Small intestine (tissue), 7 donors: ENCODE measurements around the gene AEBP2. TPM values are rescaled to one million over a fixed set of nuclear protein-coding genes. Genes with fewer than 3 reads are reported as not detected.
"Not testable (repeated sequence)": the region's sequence is repeated elsewhere in the genome, so short reads cannot be mapped to it uniquely, and the experiment has no call there.

Experiments used
- DNase-seq, 2 donors: peaks; one replicate each; pipeline versions ENCODE4 v3.0.0 to v3.0.0-alpha.2; 2013
- FAIRE-seq: peaks from 2 replicates; lab custom pipeline; 2012; peaks lifted over from hg19 to GRCh38; lab: Jason Lieb, UNC
- H3K27ac ChIP-seq, 3 donors: one replicate each; pipeline ENCODE4 v1.5.1; 2013; ENCODE audit warnings: low read length in 2 of 3, mild to moderate bottlenecking in 2 of 3, control low read depth in 1 of 3, inconsistent platforms in 1 of 3, low read depth in 1 of 3, moderate library complexity in 1 of 3
- H3K27me3 ChIP-seq, 3 donors: one replicate each; pipeline ENCODE4 v1.6.1; 2013; ENCODE audit warnings: low read length in 3 of 3, inconsistent platforms in 1 of 3; ENCODE audit not compliant: control insufficient read depth in 3 of 3, insufficient read depth in 3 of 3
- H3K36me3 ChIP-seq, 3 donors: one replicate each; pipeline ENCODE4 v1.6.1; 2013; ENCODE audit warnings: low read length in 3 of 3, inconsistent platforms in 1 of 3, low read depth in 1 of 3, mild to moderate bottlenecking in 1 of 3, moderate library complexity in 1 of 3; ENCODE audit not compliant: control insufficient read depth in 3 of 3, insufficient read depth in 2 of 3
- H3K4me1 ChIP-seq, 3 donors: one replicate each; pipeline ENCODE4 v1.6.1; 2013; ENCODE audit warnings: low read length in 2 of 3, inconsistent platforms in 1 of 3, low read depth in 1 of 3, mild to moderate bottlenecking in 1 of 3, moderate library complexity in 1 of 3; ENCODE audit not compliant: control insufficient read depth in 3 of 3, insufficient read depth in 2 of 3
- H3K4me3 ChIP-seq, 3 donors: one replicate each; pipeline ENCODE4 v1.5.1; 2013; ENCODE audit warnings: low read length in 3 of 3, control low read depth in 1 of 3, inconsistent platforms in 1 of 3, low read depth in 1 of 3, mild to moderate bottlenecking in 1 of 3, moderate library complexity in 1 of 3
- H3K9me3 ChIP-seq, 2 donors: one replicate each; pipeline ENCODE4 v1.6.1; 2013; ENCODE audit warnings: low read depth in 1 of 2, low read length in 1 of 2; ENCODE audit not compliant: control insufficient read depth in 2 of 2, insufficient read depth in 1 of 2
- WGBS, 3 donors: extraction: QIAGEN DNeasy Blood & Tissue Kit; methylation state at CpG; one replicate each; pipeline ENCODE4 v1.1.7; 2013; 5-methylcytosine and 5-hydroxymethylcytosine counted together
- polyA plus RNA-seq, 4 donors: library from polyadenylated mRNA; stranded (reverse) in 3 of 4; unstranded in 1 of 4; fragments of 200-250 nt in 3 of 4; fragments of 120-200 nt in 1 of 4; gene quantifications; one replicate each; pipeline versions ENCODE4 v1.2.1 to v1.2.3, GENCODE V29; 2013
- donor health status: healthy with polysubstance abuse.
- donor health status: control.
- donor health status: control.
- donor health status: Bipolar disorder and iron deficiency.
- donor health status: healthy.

Gene AEBP2
- polyA plus RNA-seq, 4 donors = 9.2 to 36.0 (median 9.6) TPM

DNA sequence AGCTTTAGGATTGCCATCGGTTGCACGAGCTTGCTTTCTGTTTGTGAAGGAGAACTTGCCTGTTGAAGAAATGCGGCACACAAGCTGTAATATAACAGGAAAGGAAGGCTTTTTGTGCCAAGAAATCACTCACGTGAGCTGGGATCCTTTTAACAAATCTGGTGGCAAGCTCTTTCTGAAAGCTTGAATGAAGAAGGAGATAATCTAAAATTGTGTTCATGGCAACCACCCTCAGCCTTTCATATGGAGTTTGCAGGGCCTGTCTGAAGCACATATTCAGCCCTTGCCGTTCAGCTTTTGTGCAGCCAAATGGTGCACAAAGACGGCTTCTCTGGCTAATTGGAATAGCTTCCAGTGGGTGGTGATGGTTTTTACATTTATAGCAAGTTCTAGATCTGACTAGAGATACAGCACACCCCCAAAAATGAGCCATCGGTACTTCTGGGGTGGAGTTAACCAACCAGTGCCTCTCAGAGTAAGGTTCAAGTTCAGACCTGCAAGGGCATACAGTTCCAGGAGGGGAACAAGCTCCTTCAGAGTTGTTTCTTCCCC lies 107.4 kb downstream of the AEBP2 start:
- peak overlapping the region in 2 of 3 donors; percentile 1 to 64 for H3K27ac ChIP-seq
- H3K27me3 ChIP-seq = no peaks in the 10 kb centered on the region
- FAIRE-seq (no peak), DNase-seq (no peak)
- no peak overlapping the region for H3K4me3 ChIP-seq
- 43 to 86% (median 82%) methylated on average over 7 of the region's 7 CpGs for WGBS, 3 donors
- peaks cover 0 to 3% (median 0%) of the 10 kb centered on the region in 3 donors for H3K4me1 ChIP-seq
- H3K36me3 ChIP-seq = no peaks in the 10 kb centered on the region
- no peaks in the 10 kb centered on the region for H3K9me3 ChIP-seq

DNA sequence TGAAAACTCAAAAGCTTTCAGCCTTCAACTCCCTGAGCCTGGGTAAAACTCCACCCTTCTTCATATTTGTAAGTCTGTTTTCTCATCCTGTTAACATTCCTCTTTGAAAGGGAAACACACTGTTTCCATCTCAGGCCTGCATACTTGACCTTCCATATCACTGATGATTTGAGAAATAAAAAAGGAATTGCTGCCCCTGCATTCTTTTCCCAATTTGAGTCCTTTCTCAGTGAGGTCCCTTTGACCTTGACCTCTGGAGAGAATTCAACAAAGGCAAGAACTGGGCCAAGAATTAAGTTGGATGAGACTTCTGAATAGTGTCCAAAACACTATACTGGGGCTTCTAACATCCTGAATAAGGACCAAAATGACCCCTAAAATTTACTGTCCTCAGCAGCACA lies 108.0 kb downstream of the AEBP2 start:
- Histone ChIP-seq H3K36me3 (no peaks in the 10 kb centered on the region), H3K27ac (no peak overlapping the region), H3K4me3 (no peak overlapping the region), H3K27me3 (no peaks in the 10 kb centered on the region), H3K4me1 (peaks cover 0 to 3% (median 0%) of the 10 kb centered on the region in 3 donors), H3K9me3 (no peaks in the 10 kb centered on the region)
- FAIRE-seq = no peak
- no peak for DNase-seq

- Histone ChIP-seq H3K4me3 (no peak overlapping the region), H3K4me1 (peaks cover 0 to 3% (median 0%) of the 10 kb centered on the region in 3 donors), H3K36me3 (no peaks in the 10 kb centered on the region), H3K9me3 (no peaks in the 10 kb centered on the region), H3K27me3 (no peaks in the 10 kb centered on the region), H3K27ac (no peak overlapping the region)
- DNase-seq (no peak), FAIRE-seq (no peak)
- WGBS, 3 donors = 87 to 95% (median 93%) methylated on average over 4 of the region's 4 CpGs
Observed at GRCh38 chr12:19548834-19549233, 109.5 kb downstream of the AEBP2 start.

GRCh38 chr12:19550626-19551025 lies 111.3 kb downstream of the AEBP2 start:
- Histone ChIP-seq H3K4me3 (no peak overlapping the region), H3K27me3 (no peaks in the 10 kb centered on the region), H3K36me3 (no peaks in the 10 kb centered on the region), H3K4me1 (peaks cover 0 to 3% (median 0%) of the 10 kb centered on the region in 3 donors), H3K9me3 (no peaks in the 10 kb centered on the region), H3K27ac (no peak overlapping the region)
- FAIRE-seq (no peak), DNase-seq (no peak)
- WGBS, 3 donors = 65 to 83% (median 82%) methylated on average over 4 of the region's 4 CpGs

GRCh38 chr12:19552441-19553097 lies 113.3 kb downstream of the AEBP2 start:
- not testable (repeated sequence) for H3K4me3 ChIP-seq, FAIRE-seq, H3K4me1 ChIP-seq, H3K9me3 ChIP-seq, DNase-seq, H3K27me3 ChIP-seq, H3K27ac ChIP-seq, H3K36me3 ChIP-seq
- WGBS, 3 donors = 73 to 79% (median 77%) methylated on average over 13 of the region's 13 CpGs

DNA sequence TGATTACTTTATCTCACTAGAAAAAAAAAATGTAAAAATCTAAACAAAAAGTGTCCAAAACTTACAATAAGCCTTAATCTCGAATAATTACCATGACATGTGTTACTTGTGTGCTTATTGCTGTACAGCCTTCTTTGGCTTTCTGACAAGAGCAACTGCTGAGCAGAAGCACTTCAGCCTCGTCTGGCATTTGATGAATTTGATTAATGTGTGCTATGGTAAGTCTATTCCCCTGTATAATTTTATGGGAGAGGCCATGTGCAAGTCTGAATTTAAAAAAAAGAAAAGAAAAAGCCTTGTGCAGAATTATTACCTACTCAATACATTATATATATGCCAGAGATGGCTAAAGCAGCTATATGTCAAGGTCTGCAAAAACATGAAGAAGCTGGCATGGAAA lies 113.9 kb downstream of the AEBP2 start:
- Histone ChIP-seq H3K27me3 (no peaks in the 10 kb centered on the region), H3K9me3 (no peaks in the 10 kb centered on the region), H3K4me1 (no peaks in the 10 kb centered on the region), H3K4me3 (no peak overlapping the region), H3K36me3 (no peaks in the 10 kb centered on the region), H3K27ac (no peak overlapping the region)
- no peak for DNase-seq
- no peak for FAIRE-seq
- 61 to 73% (median 72%) methylated on average over 2 of the region's 2 CpGs for WGBS, 3 donors

- Histone ChIP-seq H3K27me3 (no peaks in the 10 kb centered on the region), H3K9me3 (no peaks in the 10 kb centered on the region), H3K27ac (no peak overlapping the region), H3K4me3 (no peak overlapping the region), H3K4me1 (no peaks in the 10 kb centered on the region), H3K36me3 (no peaks in the 10 kb centered on the region)
- DNase-seq (no peak), FAIRE-seq (no peak)
Observed at GRCh38 chr12:19561411-19561961, 122.2 kb downstream of the AEBP2 start.
